GM12892 (cell line): Measurements from ENCODE around the gene FBH1.
"Not testable (repeated sequence)": the region's sequence is repeated elsewhere in the genome, so short reads cannot be mapped to it uniquely, and the experiment has no call there.

Source experiments
- DNase-seq: peaks from one replicate; pipeline ENCODE4 v3.0.0; 2011; ENCODE audit not compliant: insufficient read length
- FAIRE-seq: peaks from 2 replicates; lab custom pipeline; 2011; peaks lifted over from hg19 to GRCh38; lab: Jason Lieb, UNC
- POLR2A ChIP-seq: IDR thresholded peaks from 2 replicates; pipeline ENCODE4 v1.6.1; 2011; ENCODE audit warnings: low read depth, low read length, control low read depth
- POLR2AphosphoS5 ChIP-seq: IDR thresholded peaks from 2 replicates; pipeline ENCODE4 v1.6.1; 2011; ENCODE audit warnings: low read depth, low read length, control low read depth
- TAF1 ChIP-seq: IDR thresholded peaks from 2 replicates; pipeline ENCODE4 v1.6.1; 2011; ENCODE audit warnings: low read depth, mild to moderate bottlenecking, control low read depth, low read length, borderline replicate concordance

FBH1 gene

DNA sequence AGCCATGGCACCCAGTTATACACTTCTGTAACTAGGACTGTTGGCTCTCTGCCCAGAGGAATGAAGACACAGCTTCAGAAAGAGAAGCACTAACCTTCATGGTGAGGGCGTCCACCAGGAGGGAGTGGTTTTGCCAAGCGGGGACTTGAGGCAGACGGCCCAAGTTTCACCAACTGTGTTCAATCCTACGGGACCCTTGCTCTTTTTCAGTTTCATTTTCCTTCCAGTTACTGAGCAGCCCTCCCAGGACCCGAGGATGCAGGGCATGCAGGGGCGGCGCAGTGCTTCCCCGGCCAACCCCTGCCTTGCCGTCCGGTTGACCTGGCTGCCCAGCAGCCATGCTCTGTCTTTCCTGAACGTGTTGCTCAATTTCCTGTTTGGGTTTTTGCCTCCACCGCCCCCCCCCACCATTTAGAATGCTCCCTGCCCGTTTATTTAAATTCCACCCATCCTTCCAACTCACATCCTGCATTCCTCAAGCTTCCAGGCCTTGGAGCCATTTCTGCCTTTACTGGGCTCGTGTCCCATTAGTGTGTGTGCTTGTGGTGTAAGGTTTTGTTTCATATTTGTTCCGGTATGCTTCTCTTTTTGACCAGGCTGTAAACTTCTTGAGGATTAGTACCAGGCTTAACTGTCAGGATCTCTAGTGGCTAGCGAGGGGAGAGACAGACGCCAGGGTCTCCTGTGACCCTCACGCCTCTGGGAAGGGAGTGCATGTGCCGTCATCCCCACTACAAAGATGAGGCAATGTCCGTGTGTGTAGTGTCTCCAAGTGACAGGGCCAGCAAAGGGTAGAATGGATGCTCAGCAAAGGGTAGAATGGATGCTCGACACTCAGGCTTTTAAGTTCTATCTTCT is 55.7 kb downstream of the FBH1 start:
- no peak for FAIRE-seq
- no peak for DNase-seq
- no peak for TF ChIP-seq TAF1
- no peak for TF ChIP-seq POLR2A
- TF ChIP-seq POLR2AphosphoS5: no peak

DNA sequence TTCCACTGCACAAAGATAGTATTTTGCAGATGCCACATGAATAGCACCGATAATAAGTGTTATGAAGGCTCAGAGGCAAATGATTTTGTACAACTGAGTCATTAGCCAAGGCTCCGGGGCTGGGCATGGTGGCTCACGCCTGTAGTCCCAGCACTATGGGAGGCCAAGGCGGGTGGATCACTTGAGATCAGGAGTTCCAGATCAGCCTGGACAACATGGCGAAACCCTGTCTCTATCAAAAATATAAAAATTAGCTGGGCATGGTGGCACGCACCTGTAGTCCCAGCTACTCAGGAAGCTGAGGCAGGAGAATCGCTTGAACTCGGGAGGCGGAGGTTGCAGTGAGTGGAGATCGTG is 56.4 kb downstream of the FBH1 start:
- FAIRE-seq, DNase-seq: not testable (repeated sequence)

DNA sequence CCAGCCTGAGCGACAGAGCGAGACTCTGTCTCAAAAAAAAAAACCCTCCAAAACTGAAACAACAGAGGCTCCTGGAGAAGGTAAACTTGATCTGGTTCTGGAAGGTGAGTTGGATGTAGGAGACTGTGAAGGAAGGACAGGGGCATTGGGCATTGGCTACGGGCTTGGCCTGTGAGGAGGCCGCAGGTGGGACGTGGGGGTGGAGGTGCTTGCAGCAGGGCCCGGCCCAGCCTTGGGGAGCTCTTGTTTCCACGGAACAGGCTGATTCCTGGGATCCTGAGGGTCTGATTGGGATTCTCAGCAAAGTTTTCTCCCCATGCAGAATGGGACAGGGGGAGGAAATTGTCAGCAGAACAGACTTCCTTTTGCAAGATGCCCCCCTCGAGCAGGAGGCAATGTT is 56.7 kb downstream of the FBH1 start:
- TF ChIP-seq POLR2A (no peak), TAF1 (no peak), POLR2AphosphoS5 (no peak)
- DNase-seq: no peak
- no peak for FAIRE-seq

DNA sequence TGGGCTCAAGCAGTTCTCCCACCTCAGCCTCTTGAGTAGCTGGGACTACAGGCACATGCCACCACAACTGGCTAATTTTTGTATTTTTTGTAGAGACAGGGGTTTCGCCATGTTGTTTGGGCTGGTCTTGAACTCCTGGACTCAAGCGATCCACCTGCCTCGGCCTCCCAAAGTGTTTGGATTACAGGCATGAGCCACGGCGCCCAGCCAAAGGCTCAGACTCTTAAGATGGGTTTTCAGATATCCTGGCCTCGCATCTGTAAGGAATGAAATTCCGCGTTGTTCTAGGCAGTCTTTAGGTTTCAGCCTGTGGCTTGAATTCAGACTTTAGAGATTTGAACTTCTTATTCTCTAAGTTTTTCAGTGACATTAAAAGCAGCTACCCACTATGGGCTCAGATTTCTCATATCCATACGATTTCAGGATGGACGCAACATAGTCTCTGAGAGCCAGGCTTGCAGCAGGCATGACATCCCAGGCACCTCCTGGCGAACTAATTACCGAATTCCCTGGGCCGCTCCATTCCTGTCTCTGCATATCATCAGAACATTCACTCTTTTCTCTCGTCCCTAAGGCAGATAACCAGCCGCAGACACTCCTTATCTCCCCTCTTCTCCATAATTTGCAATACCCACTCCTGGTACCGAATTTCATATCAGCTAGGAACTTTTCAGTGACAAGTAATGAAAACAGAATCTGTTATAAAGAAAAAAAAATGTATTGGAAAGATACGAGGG is 57.6 kb downstream of the FBH1 start:
- no peak for FAIRE-seq
- no peak for TF ChIP-seq POLR2A
- DNase-seq: no peak

DNA sequence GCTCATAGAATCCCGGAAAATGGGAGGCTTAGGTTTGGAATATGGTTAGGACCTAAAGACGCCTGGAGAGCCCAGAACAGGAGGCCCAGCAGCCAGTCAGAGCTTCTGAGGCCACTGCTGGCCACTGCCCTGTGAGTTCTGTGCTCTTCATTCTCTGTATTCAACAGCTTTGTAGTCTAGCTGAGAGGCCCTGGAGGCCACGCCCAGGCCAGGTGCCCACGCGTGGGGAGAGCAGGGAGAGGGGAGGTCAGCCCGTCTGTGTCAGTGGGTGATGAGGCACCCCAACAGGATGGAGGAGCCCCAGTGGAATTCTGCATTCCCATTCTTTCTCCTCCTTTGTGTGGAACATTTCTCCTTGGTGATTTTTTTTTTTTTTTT is 58.2 kb downstream of the FBH1 start:
- no peak for DNase-seq
- TF ChIP-seq POLR2A: no peak
- no peak for TF ChIP-seq TAF1
- no peak for TF ChIP-seq POLR2AphosphoS5
- FAIRE-seq: no peak

DNA sequence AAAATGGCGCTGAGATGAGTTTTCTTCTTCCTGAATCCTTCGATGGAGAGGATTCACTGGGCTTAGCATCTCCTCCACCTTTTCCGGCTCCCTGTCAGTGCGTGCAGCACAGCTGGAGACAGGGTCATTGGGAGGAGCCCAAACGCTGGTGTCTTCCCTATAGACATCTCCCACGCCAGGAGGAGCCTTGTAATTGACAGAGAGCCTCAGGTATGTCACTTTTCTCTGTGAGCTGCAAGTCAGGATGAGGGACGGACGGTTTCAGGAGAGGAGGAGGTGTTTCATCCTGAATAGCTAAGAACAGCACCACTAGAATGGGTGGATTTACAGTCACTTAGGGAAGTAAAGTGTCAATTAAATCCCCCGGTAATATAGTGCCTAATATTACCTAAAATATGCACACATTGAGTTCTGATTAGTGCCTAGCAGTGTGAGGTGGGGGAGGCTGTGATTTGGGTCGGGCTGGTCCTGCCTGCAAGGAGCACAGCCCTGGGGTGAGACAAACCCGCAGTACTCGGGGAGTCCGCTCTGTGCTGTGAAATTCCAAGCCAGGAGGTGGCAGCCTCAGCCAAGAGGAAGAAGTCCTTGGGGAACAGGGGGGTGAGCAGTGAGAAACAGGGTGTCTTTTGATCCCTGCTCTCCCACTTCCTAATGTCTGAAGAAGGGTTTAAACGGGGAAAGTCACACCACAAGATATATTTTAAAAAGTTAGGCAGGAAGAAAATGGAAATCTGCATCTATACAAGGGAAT is 59.1 kb downstream of the FBH1 start:
- TF ChIP-seq TAF1: no peak
- no peak for TF ChIP-seq POLR2AphosphoS5
- TF ChIP-seq POLR2A: no peak
- DNase-seq (no peak), FAIRE-seq (no peak)

DNA sequence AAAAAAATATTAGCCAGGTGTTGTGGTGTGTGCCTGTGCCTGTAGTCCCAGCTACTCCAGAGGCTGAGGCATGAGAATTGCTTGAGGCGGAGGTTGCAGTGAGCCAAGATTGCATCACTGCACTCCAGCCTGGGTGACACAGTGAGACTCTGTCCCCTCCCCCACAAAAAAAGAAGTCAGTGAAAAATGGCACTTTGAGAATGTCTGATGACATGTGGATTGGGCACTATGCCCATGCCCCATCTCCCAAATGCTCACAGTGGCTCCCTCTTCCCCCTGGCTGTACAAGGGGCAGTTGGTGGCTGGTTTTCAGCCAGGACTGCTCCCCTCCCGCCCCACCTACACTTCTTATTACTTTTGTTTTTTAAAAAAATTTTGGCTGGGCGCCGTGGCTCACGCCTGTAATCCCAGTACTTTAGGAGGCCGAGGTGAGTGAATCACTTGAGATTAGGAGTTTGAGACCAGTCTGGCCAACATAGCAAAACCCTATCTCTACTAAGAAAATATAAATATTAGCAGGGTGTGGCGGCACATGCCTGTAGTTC is 61.2 kb downstream of the FBH1 start:
- no peak for TF ChIP-seq TAF1
- DNase-seq (no peak), FAIRE-seq (no peak)

DNA sequence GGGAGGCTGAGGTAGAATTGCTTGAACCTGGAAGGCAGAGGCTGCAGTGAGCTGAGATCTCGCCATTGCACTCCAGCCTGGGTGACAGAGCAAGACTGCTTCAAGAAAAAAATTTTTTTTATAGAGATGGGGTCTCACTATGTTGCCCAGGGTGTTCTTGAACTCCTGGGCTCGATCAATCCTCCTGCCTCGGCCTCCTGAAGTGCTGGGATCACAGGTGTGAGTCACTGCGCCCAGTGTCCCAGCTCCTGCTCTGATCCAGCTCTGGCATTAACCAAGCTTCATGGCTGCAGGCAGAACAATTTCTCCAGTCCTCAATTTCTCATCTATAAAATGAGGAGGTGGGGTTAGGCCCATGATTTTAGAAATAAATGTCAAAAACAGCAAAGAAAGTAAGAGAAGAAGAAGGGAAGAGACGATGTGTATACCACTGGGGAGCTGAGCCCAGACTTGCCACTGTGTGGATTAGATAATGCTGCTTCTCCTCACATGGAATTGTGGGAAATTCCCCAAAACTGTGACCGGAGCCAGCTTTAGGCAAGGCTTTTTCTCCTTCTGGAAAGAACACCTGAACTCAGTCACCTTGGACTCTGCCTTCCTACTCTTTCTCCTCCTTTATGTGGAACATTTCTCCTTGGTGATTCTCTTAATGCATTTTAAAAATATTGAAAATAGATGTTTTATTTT is 61.8 kb downstream of the FBH1 start:
- TF ChIP-seq POLR2AphosphoS5: no peak
- no peak for TF ChIP-seq POLR2A
- no peak for TF ChIP-seq TAF1
- DNase-seq: no peak
- no peak for FAIRE-seq

DNA sequence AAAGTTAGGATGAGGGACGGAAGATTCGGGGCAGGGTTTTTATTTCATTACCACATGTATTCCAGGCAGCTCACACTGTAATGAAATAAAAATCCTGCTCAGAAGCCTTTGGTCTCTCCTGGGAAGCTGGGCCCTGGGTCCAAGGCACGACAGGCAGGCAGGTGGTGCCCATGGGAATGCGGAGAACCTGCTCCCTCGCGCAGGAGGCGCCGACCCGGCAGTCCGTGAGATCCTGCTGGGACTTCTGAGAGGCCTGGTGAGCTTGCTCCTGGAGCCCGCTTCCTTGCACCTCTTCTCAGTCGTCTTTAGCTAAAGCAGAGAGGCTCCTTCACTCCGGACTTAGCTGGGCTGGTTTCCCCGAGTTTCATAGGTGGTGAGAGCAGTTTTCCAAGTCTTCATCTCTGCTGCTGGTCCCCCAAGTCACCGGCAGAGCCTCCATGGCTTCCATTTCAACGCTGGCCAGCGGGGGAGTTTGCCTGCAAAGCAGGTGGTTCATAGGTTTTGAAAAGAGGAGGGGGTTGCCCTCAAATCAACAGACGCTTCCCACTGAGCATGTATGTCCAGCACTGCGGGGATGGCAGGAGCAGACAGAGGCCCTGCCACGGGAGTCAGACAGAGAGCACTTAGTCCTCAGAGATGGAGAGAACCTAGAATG is 62.8 kb downstream of the FBH1 start:
- DNase-seq (no peak), FAIRE-seq (no peak)
- no peak for TF ChIP-seq TAF1
- no peak for TF ChIP-seq POLR2AphosphoS5
- TF ChIP-seq POLR2A: no peak

DNA sequence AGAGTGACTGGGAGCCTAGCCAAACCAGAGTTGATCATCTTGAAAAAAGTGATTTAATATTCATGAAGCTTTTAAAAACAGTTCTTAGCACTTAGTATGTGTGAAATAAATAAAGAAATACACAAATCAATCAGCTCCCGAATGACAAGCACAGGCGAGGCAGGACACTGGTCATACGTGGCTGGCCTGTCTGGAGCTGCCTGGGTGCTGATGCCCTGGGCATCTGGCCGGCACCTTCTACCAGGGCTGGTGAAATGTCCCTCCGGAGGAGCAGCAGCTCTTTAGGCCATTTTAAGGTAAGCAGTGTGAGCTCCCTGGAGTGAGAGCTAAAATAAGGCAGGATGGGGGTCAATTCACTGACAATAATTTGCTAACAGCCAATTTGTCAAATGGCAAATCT is 63.6 kb downstream of the FBH1 start:
- FAIRE-seq (no peak), DNase-seq (no peak)
- no peak for TF ChIP-seq POLR2A
- TF ChIP-seq TAF1: no peak
- TF ChIP-seq POLR2AphosphoS5: no peak
